ENCODE measurements around the gene WFDC6.

WFDC6 gene

DNA sequence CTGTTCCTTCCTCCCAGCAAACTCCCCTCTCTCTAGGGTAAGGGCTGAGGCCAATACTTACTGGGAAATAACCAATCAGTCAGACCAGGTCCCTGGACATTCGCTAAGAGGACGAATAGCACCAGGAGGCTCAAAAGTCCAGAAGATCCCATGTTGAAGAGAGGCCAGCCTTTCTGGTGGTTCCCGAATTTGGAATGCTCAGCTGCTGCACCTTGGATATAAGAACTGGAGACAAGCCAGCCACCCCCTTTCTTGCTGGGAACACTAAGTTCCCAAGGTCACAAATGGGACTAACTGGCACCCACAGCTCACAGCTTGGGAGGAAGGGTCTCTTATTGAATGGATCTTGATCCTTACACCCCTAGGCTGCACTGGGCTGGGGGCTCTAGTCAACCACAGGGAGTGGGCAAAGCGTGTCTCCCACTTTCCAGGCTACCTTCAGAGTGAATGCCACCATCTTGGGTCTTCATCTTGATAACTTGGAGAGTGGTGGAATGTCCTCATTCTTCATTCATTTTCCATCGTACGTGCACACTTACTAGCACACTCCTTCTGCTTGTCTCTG is 8.0 kb upstream of the WFDC6 start, which contains the start of gene EPPIN:
TSS of gene EPPIN (minus strand) at position 196 of the 565 bp plus-strand sequence. CDS start at position 152, 44 bp downstream.
- no peak within 1 kb of the TSS for H3K4me3 ChIP-seq (ENCODE audit: low read length)
- DNase-seq (ENCODE audit: low read depth): no peak
- TF ChIP-seq, protein P1, sequence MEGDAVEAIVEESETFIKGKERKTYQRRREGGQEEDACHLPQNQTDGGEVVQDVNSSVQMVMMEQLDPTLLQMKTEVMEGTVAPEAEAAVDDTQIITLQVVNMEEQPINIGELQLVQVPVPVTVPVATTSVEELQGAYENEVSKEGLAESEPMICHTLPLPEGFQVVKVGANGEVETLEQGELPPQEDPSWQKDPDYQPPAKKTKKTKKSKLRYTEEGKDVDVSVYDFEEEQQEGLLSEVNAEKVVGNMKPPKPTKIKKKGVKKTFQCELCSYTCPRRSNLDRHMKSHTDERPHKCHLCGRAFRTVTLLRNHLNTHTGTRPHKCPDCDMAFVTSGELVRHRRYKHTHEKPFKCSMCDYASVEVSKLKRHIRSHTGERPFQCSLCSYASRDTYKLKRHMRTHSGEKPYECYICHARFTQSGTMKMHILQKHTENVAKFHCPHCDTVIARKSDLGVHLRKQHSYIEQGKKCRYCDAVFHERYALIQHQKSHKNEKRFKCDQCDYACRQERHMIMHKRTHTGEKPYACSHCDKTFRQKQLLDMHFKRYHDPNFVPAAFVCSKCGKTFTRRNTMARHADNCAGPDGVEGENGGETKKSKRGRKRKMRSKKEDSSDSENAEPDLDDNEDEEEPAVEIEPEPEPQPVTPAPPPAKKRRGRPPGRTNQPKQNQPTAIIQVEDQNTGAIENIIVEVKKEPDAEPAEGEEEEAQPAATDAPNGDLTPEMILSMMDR (conservative IDR thresholded peaks at IDR 0.05; ENCODE audit: low read length): no peak

DNA sequence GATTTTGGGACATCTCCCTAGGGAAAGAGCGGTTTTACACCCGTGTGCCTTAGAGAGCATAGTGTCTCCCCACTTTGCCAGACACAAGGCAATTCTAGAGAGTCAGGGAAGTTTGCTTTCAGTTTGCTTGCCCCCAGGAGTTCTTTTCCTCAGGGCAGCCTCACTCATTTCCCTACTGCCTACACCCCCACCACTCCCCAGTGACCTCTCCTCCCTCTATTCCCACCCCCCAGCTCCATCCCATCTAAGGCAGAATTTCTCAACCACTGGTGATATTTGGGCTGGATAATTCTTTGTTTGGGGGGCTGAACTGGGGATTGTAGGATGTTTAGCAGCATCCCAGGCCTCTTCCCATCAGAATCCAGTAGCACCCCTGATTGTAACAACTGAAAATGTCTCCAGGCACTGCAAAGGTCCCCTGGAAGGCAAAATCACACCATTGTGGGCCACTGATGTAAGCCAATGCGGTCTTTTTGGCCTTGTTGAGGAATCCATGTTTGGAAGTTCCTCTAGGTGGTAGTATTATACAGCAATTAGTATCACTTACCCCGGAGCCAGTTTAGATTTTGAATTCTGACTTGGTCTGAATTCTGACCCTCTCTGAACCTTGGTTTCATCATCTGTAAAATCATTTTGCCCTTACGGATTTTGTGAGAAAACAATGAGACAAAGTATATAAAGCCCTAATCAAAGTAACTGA is 6.6 kb upstream of the WFDC6 start:
- TF ChIP-seq, protein P1 (conservative IDR thresholded peaks at IDR 0.05; ENCODE audit: low read length): peak; percentile 51
- H3K4me3 ChIP-seq (ENCODE audit: low read length): no peak overlapping the region
- peak; percentile 40 for DNase-seq (ENCODE audit: low read depth)

DNA sequence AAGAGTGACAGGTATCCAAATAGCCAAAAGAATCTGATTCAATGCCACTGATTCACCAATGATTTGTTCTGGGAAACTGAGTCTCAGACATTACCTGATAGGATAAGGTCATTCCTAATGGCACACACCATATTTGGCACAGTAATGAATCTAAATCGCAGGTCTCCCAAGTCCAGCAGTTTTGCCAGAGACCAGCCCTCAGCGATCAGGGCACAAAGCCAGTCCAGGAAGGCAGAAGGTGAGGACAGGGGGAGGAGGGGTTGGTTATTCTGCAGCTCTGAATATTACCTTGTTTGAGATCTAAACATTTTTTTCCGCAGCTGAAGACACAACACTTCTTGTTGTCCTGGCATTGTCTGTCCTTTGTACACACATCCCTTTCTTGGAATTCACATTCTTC is 6.1 kb upstream of the WFDC6 start:
- no peak overlapping the region for H3K4me3 ChIP-seq (ENCODE audit: low read length)
- DNase-seq (ENCODE audit: low read depth): no peak
- TF ChIP-seq, protein P1 (conservative IDR thresholded peaks at IDR 0.05; ENCODE audit: low read length): no peak

GRCh38 chr20:45538209-45538799 is 978 bp downstream of the WFDC6 start:
- no peak overlapping the region for H3K4me3 ChIP-seq (ENCODE audit: low read length)
- DNase-seq (ENCODE audit: low read depth): no peak
- TF ChIP-seq, protein P1 (conservative IDR thresholded peaks at IDR 0.05; ENCODE audit: low read length): no peak

GRCh38 chr20:45527294-45527693 is 12.0 kb downstream of the WFDC6 start:
- TF ChIP-seq, protein P1 (conservative IDR thresholded peaks at IDR 0.05; ENCODE audit: low read length): no peak
- no peak overlapping the region for H3K4me3 ChIP-seq (ENCODE audit: low read length)
- no peak for DNase-seq (ENCODE audit: low read depth)

- DNase-seq (ENCODE audit: low read depth): no peak
Measured at GRCh38 chr20:45523821-45524220, 15.5 kb downstream of the WFDC6 start.

More at GRCh38 chr20:45523821-45524220, 15.5 kb downstream of the WFDC6 start:
- no peak overlapping the region for H3K4me3 ChIP-seq (ENCODE audit: low read length)
- TF ChIP-seq, protein P1 (conservative IDR thresholded peaks at IDR 0.05; ENCODE audit: low read length): no peak
